WI38 (cell line): Measurements from ENCODE around the gene RHOT2.
A peak's percentile ranks its signal among the peaks of the same experiment; 100 is the strongest.

Experiments
- H3K4me3 ChIP-seq: 2 replicates; pipeline ENCODE4 v1.5.1; 2011; ENCODE audit warnings: low read depth, mild to moderate bottlenecking, control low read depth, low read length
- TF ChIP-seq, protein P1 (sequence below): IDR thresholded peaks from 2 replicates; pipeline ENCODE4 v1.5.1; 2012; ENCODE audit warnings: low read depth, mild to moderate bottlenecking, control low read depth, low read length

RHOT2 gene

DNA sequence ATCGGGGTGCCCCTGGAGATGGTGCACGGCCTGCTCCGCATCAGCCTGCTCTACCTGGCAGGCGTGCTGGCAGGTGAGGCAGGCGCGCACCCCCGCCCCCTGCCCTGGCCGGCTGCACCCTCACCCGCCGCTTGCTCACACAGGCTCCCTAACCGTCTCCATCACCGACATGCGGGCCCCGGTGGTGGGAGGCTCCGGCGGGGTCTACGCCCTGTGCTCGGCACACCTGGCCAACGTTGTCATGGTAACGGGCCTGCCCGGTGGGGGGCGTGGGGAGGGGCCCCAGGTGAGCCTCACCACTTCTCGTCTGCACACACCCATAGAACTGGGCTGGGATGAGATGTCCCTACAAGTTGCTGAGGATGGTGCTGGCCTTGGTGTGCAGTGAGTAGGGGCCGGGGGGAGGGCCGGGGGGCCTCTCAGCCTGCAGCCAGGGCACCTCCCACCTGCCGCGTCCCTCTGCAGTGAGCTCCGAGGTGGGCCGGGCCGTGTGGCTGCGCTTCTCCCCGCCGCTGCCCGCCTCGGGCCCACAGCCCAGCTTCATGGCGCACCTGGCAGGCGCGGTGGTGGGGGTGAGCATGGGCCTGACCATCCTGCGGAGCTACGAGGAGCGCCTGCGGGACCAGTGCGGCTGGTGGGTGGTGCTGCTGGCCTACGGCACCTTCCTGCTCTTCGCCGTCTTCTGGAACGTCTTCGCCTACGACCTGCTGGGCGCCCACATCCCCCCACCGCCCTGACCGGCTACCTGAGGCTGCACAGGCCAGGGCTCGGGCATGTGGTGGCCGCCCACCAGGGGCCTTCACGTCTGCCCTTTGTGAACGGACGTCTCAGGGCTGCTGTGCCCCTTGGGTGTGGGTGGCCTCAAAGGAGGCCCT lies 9.6 kb downstream of the RHOT2 start:
- TF ChIP-seq, protein P1, sequence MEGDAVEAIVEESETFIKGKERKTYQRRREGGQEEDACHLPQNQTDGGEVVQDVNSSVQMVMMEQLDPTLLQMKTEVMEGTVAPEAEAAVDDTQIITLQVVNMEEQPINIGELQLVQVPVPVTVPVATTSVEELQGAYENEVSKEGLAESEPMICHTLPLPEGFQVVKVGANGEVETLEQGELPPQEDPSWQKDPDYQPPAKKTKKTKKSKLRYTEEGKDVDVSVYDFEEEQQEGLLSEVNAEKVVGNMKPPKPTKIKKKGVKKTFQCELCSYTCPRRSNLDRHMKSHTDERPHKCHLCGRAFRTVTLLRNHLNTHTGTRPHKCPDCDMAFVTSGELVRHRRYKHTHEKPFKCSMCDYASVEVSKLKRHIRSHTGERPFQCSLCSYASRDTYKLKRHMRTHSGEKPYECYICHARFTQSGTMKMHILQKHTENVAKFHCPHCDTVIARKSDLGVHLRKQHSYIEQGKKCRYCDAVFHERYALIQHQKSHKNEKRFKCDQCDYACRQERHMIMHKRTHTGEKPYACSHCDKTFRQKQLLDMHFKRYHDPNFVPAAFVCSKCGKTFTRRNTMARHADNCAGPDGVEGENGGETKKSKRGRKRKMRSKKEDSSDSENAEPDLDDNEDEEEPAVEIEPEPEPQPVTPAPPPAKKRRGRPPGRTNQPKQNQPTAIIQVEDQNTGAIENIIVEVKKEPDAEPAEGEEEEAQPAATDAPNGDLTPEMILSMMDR, result no peak
- H3K4me3 ChIP-seq, result no peak overlapping the region

DNA sequence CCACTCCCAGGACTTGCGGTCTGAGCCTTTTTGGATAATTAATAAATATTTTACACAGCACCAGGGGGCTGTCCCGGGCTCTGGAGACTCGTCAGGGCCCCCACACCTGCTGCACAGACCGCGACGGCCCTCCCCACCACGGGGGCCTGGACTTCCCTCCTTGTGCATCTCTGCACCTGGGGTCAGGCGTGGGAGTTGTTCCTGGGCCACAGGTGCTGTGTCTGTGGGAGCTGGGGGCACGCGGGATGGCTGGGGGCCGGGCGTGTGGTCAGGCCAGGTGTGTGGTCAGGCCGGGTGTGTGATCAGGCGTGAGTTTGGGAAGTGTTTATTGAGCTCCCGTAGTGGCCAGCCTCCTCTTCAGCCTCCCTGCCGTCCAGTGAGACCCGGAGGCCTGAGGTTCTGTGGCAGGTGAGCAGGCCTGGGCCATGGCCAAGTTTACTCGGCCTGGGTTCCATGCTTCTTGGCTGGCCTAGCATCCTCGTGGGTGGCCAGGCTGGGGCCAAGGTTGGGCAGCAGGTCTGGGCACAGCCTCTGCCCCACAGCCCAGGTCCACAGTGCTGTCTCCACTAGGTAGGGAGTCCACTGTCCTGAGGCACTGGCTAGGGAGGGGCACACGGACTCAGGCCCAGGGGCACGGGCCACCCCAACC lies 10.4 kb downstream of the RHOT2 start:
- TF ChIP-seq, protein P1, result no peak
- H3K4me3 ChIP-seq, result no peak overlapping the region

DNA sequence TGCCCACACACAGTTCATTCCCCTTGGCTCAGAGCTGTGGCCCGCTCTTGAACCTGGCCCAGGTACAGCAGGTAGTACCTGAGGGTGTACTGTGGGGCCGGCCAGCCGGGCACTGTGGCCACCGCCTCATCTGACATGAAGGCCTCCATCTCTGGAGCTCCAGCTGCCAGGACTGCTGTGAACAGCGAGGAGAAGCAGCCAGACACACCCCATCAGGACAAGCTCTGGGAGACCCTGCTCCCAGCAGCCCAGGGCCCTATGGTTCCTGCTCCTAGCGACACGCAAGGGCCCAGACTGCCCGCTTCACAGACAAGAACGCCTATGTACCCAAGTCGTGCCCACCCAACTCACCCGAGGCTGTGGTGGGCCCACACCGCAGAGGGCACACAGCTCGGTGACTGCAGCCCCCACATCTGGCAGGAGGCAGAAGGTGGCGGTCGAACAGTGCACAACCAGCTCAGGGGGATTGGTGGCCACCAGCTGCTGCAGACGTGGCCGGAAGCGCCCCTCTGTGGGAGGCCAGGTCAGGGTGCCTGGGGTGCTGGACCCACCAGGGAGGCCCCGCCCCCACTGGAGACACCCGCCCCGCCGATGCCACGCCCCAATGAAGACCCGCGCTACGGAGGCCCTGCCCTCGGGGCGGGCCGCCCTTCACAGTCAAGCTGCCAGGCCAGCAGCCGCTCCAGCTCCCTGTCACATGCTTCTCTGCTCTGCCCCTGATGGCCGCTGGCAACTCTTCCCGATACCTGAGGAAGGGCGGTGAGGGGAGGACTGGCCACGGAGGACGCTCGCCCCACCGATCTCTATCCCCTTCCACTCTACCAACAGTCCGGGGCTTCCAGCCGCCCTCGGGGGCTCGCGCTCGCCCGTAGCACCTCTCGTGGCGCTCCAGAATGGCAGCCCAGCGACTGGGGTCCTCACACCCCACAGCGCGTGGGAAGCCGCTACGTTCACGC lies 11.2 kb downstream of the RHOT2 start:
- H3K4me3 ChIP-seq, result peak overlapping the region; percentile 53
- TF ChIP-seq, protein P1, result no peak

DNA sequence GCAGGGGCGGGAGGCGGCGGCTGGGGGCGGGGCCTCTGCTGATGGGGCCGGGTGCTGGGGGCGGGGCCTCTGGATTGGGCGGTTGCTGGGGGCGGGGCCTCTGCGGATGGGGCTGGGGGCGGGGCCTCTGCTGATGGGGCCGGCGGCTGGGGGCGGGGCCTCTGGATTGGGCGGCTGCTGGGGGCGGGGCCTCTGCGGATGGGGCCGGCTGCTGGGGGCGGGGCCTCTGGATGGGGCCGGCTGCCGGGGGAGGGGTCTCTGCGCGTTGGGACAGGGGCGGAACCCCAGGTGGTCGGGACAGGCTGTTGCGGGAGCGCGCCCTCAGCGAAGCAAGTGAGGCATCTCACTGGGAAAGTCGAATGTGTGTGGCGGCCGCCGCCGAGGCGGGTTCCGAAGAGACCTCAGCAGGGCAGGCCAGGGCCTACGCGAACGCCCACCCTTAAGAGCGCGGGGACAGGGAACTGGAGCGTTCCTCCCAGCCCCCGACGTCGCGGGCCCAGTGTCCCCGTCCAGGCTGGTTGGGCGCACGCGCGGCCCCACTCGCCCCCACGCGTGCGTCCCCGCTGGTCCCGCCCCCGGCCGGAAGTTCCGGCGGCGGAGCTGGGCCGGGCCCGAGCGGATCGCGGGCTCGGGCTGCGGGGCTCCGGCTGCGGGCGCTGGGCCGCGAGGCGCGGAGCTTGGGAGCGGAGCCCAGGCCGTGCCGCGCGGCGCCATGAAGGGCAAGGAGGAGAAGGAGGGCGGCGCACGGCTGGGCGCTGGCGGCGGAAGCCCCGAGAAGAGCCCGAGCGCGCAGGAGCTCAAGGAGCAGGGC lies 12.1 kb downstream of the RHOT2 start, which contains the start of gene STUB1:
Gene STUB1 (plus strand): TSS at position 597 of the 811 bp plus-strand sequence. CDS start 116 bp downstream, at position 713.
- TF ChIP-seq, protein P1, result no peak
- peak within 1 kb of the TSS; percentile 82 for H3K4me3 ChIP-seq

DNA sequence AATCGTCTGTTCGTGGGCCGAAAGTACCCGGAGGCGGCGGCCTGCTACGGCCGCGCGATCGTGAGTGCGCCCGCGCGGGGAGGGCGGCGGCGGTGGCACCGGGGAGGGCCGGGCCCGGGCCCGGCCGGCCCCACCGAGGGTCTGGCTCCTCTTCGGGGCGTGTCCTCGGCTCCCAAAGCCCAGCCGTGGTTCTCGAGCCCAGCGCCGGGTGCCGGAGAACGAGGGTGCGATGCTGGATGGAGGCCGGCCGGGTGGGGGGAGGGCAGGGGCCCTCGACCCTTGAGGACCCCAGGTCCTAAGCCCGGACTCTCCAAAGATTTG lies 12.7 kb downstream of the RHOT2 start:
- TF ChIP-seq, protein P1, result no peak
- peak overlapping the region; percentile 82 for H3K4me3 ChIP-seq

DNA sequence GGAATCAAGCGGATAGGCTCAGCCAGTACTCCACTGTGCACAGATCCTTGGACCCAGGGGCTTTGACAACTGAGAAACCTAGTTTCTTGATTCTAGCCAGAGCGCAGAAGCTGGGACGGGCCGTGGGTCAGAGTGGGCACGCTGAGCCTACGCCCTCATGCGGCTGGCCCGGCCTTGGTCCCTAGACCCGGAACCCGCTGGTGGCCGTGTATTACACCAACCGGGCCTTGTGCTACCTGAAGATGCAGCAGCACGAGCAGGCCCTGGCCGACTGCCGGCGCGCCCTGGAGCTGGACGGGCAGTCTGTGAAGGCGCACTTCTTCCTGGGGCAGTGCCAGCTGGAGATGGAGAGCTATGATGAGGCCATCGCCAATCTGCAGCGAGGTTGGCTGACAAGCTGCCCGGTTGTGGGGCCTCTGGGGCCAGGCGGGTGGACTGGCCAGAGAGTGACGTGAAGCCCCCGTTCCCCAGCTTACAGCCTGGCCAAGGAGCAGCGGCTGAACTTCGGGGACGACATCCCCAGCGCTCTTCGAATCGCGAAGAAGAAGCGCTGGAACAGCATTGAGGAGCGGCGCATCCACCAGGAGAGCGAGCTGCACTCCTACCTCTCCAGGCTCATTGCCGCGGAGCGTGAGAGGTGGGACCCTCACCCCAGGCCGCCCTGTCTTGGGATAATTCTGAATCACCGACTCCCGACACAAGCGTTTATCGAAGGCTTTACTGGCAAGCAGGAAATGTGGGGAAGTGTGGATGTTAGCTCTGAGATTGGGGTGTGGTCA lies 13.2 kb downstream of the RHOT2 start:
- TF ChIP-seq, protein P1, result no peak
- H3K4me3 ChIP-seq, result peak overlapping the region; percentile 82
